Renal cortex interstitium (tissue), 11 donors: Measurements from ENCODE around the gene THAP3. TPM values are rescaled to one million over a fixed set of nuclear protein-coding genes. Genes with fewer than 3 reads are reported as not detected.
"Not testable (repeated sequence)": the region's sequence is repeated elsewhere in the genome, so short reads cannot be mapped to it uniquely, and the experiment has no call there.

Experiments
- DNase-seq, 11 donors: peaks; one replicate each; pipeline ENCODE4 v3.0.0-alpha.2; 2013; ENCODE audit warnings: low read depth in 9 of 11, low spot score in 4 of 11; ENCODE audit errors: extremely low read depth in 1 of 11
- polyA plus RNA-seq, 3 donors: library from polyadenylated mRNA; unstranded; fragments of 120-200 nt; gene quantifications; one replicate each; pipeline ENCODE4 v1.2.1, GENCODE V29; 2013; ENCODE audit not compliant: insufficient read length in 3 of 3

Gene THAP3
- polyA plus RNA-seq, 3 donors: 16.3 to 25.6 (median 20.3) TPM

- peak in 2 of 11 donors; percentile 30 to 50 for DNase-seq
Measured at GRCh38 chr1:6651909-6652308, 27.2 kb downstream of the THAP3 start.

DNA sequence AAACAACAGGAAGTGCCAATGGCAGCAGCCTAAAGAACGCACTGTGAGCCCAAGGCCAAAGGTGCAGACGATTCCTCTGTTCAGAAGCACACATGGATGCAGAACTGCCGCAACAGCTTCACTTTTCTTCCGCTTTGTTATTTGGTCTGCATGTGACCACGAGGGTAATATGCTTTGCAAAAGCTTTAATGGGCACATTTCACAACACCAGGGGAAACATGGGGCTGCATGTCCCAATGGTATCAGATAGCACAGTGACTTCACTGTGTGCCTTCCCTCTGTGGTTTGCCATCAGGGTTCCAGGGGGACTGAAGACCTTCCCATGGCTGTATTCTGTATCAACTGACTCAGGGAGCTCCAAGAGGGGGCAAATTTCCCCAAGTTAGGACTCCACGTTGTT lies 28.3 kb downstream of the THAP3 start:
- no peak for DNase-seq

DNA sequence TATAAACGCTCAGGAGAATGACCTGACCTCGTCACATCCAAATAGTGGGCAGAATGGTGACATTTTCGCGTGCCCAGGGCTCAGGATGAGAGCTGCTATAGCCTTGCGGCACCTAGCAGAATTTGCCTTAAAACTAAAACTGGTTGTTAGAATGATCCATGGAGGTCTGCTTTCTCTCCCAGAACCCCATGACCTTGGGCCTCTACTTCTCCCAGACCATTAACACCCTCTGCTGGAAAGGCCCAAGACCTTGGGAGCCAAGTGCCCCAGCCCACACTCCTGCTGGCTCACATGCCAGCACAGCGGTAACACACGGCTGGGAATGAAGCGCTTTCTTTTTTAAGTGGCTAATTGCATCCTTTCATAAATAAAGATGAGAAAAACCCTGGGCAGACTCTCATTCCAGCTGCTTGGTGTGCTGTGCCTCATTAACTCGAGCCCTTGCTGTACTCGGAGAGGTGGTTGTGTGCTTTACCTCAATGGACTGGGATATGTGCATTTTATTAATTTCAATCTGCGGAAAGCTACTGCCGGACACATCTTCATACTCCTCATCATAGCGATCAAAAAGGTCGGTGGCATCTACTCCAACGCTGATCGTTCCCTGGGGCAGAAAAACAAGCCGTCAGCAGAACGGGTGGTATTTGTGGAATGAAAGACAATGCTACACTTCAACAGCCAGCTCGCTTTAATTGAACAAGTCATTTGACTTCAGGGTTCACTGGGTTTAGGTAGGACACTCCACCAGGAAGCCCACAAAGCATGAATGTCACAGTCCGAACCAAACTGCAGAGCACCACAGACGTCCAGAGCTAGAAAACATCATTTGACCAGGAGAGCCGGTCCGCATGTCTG lies 29.0 kb downstream of the THAP3 start:
- peak in 5 of 11 donors; percentile 33 to 80 (median 67) for DNase-seq

DNA sequence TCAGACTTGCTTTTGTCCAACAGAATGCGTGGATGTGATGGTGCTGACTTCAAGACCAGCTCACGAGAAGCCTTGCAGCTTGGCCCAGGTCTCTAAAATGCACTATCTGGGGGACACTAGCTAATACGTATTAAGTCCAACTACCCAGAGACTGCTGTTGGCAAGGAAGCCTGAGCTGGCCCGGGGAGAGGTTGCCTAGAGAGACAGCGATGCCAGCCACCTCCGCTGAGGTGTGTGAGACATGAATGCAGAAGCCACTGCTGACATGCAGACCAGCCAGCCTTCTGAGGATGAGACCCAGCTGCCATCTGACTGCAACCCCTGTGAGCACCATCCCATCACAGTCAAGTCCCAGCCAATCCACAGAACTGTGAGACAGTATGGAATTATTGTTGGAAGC lies 32.5 kb downstream of the THAP3 start:
- DNase-seq: no peak

DNA sequence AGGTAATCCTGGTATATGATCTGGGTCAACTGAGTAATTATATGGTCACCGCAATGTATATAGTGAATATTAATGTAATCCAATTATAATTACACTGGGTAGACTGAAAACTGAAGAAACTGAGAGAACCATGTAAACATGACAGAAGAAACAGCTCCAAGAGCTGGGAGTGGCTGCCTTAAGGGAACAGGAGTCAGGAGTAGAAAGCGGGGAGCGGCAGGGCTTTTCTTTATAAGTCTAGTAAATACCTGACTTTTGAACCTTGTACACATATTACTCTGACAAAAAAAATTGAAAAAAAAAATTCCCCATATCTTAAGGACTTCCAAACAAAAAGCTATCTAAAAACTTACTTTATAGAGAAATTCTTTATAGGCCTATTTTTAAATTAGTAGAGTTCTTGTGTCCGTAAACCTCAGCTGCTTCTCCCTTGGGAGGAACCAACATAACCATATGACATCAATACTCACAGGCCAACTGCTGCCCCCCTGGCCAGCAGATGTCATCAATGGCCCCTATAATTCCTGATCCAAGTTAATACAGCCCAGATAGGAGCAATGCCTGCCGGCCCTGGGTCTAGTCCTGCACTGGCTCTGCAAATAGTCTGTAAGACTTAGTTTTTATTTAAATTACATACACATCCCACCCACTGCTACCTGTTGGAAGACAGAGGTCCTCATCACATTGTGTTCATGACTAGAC lies 33.8 kb downstream of the THAP3 start:
- no peak for DNase-seq

GRCh38 chr1:6660415-6661049 lies 35.9 kb downstream of the THAP3 start:
- DNase-seq: no peak

- not testable (repeated sequence) for DNase-seq
Measured at GRCh38 chr1:6662468-6662867, 37.8 kb downstream of the THAP3 start.

DNA sequence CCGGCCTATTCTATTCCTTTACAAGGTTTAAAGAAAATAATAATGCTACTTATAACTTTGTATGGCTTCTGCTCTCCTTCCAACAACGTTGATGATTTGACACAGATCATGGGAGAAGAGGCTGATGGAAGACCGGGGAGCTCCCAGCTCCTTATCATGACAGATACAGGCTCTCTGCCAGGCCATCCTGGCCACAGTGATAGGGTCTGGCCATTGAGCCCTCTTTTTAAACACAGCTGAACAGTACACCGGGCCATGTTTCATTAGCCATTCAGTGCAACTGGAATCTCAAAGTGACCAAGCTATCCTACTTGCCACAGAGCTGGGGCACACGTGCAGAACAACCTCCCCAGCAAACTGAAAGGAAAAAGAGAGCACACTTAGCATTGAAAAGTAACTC lies 42.0 kb downstream of the THAP3 start:
- no peak for DNase-seq

DNA sequence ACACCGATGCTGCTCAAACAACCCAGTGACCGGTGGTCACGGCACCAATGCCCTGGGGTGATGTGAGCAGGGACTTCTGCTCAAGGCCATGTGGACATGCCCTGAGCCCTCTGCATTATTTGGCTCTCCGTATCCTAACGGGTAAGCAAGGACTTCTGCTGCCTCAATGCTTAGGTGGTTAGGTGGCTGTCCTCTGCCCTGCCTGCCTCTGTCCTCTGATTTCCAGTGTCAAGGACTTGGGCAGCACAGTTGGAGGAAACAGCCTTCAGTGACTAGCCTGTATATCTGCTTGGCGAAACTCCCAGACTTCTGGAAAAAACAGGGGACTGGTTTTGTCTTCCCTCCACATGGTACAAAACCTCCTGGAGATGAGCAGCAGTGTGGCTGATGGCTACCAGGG lies 42.5 kb downstream of the THAP3 start:
- no peak for DNase-seq

DNA sequence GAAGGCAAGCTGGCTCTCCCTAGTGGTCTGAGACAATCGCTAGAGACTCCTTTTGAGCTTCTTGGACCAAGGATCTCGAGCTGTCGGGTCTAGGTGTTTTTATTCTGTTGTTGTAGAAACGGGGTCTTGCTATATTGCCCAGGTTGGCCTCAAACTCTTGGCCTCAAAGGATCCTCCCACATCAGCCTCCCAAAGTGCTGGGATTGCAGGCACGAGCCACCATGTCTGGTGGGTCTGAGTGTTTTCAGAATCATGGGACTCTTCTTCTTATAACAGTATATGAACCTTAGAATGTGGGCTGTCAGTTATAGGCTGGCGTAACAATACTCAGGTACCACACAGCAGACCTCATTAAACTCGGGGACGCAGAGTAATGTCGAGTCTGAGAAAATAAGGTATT lies 43.8 kb downstream of the THAP3 start:
- no peak for DNase-seq

GRCh38 chr1:6672558-6672957 lies 47.9 kb downstream of the THAP3 start:
- DNase-seq: no peak

DNA sequence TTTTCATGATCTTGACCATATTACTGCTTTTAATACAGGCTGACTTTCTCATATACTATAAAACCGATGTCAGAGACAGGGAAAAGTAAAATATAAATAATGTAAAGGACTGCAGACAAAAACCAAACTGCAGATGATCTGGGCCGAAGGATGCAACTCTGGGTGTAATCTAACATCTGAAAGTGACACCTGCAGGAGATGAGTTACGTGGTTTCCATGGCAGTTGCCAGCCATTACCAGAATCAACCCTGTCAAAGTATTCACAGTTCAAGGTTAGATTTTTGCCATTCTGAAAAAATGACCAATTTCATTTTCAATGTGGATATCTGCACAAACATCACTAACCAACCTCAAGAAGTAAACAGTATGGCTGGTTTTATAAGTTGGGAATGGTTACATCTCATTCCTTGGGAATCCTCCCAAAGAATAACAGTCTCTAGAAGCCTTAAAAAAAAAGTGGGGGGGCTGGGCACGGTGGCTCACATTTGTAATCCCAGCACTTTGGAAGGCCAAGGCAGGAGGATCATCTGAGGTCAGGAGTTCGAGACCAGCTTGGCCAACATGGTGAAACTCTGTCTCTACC lies 49.2 kb downstream of the THAP3 start:
- no peak for DNase-seq

- DNase-seq: peak in 2 of 11 donors; percentile 27 to 38
Measured at GRCh38 chr1:6674771-6675170, 50.1 kb downstream of the THAP3 start.

DNA sequence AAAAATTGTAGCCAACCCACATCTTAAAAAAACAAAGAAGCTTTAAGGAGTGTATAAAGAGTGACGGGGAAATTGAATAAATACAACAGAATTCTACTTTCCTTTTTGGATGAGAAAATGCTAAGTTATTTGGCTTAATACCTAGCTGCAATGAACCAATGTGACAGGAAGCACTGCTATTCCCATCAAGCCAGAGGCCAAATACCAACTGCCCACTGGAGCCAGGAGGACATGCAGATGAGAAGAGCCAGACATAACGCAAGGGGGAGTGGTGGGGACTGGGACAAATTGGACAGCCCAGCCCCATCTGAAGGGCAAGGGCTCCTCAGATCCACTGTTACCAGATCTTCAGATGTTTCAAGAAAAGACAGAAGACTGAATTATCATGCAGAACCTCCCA lies 51.3 kb downstream of the THAP3 start:
- peak in 1 of 11 donors; percentile 37 for DNase-seq

Other genes starting within 250 kb of the THAP3 start
- 10 to 100 TPM; 24.7 to 36.6 (median 34.0) TPM for gene ACOT7, start 231.1 kb upstream of the THAP3 start, polyA plus RNA-seq
- under 1 TPM; 0.17 to 0.89 (median 0.33) TPM for gene HES2, start 204.9 kb upstream of the THAP3 start, polyA plus RNA-seq
- gene ESPN, start 200.1 kb upstream of the THAP3 start, polyA plus RNA-seq: 10 to 100 TPM; 12.4 to 31.4 (median 15.6) TPM
- gene TNFRSF25, start 158.7 kb upstream of the THAP3 start, polyA plus RNA-seq: 10 to 100 TPM in 2 of 3 donors, 1 to 10 TPM in 1; 9.0 to 25.7 (median 16.6) TPM
- 10 to 100 TPM; 12.8 to 24.6 (median 18.4) TPM for gene PLEKHG5, start 133.2 kb upstream of the THAP3 start, polyA plus RNA-seq
- gene NOL9, start 70.4 kb upstream of the THAP3 start, polyA plus RNA-seq: 10 to 100 TPM; 14.8 to 18.5 (median 18.1) TPM
- under 1 TPM in 2 of 3 donors, not detected in 1; 0.06 to 0.29 TPM for gene TAS1R1, start 69.6 kb upstream of the THAP3 start, polyA plus RNA-seq
- gene ZBTB48, start 44.9 kb upstream of the THAP3 start, polyA plus RNA-seq: 10 to 100 TPM; 26.0 to 40.0 (median 34.0) TPM
- 10 to 100 TPM; 12.1 to 17.7 (median 15.4) TPM for gene KLHL21, start 22.0 kb upstream of the THAP3 start, polyA plus RNA-seq
- gene PHF13, start 11.1 kb upstream of the THAP3 start, polyA plus RNA-seq: 10 to 100 TPM; 25.2 to 27.1 (median 26.9) TPM
- 10 to 100 TPM; 61.0 to 74.3 (median 67.2) TPM for gene DNAJC11, start 76.9 kb downstream of the THAP3 start, polyA plus RNA-seq
- 10 to 100 TPM; 81.9 to 89.8 (median 88.0) TPM for gene CAMTA1, start 160.6 kb downstream of the THAP3 start, polyA plus RNA-seq